Thoracic aorta endothelial cell (primary cell): ENCODE results near the gene ARHGAP8. TPM values are rescaled to one million over a fixed set of nuclear protein-coding genes. Genes with fewer than 3 reads are reported as not detected.

Experiments used
- total RNA-seq: library from RNA; depleted of rRNA; stranded (reverse); fragments of >200 nt; gene quantifications from 2 replicates; pipeline ENCODE4 v1.2.3, GENCODE V29; 2012

The ARHGAP8 gene
- not detected in 2 replicates for total RNA-seq

DNA sequence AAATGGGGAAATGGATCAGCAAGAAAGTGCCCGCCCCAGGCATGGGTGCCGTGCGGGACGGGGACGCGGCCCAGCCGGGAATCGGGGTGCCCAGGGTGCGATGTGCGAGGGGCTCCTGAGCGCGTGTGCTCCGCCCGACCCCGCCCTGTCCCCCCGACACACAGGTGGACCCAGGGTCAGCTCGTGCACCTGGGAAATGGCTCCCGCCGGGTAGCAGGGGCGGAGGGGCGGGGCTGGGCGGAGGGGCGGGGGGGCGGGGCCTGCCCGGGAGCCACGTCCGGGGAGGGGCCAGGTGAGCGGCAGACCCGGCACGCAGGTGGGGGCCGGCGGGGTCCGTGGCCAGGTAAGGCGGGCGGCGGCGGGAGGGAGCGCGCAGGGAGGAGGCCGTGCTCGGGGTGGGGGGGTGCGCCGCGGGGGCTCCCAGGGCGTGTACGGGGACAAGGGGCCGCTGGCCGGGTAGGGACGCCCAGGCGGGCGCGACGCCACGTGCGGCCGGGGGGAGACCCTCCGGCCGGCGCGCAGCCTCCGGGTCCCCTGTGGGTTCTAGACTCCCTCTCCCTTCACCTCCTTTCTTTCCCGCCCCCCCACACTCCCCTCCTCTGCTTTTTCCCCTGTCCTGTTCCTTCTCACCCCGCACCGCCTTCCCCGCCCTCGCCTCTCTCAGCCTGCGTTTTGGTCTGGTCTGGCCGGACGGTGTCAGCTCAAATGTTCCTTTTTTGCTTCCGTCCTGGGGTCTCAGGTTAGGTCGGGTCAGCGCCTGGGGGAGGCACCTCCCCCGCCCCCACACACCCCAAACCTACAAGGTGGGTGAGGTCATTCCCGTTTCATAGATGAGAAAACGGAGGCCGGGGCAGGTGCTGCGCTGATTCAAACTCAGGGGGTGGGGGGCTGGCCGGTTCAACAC is at the start of gene ARHGAP8:
TSS of gene ARHGAP8 (plus strand) at position 291 of the 904 bp plus-strand sequence. CDS start 33,953 bp downstream, outside the sequence.

Other genes with a start within 250 kb of the ARHGAP8 start
- 1.1 and 4.5 TPM in 2 replicates for gene PRR5, start 50.4 kb upstream of the ARHGAP8 start, total RNA-seq